ENCODE measurements around the gene MAN2A1. TPM values are rescaled to one million over a fixed set of nuclear protein-coding genes. Genes with fewer than 3 reads are reported as not detected.

The MAN2A1 gene
- polyA plus RNA-seq, 1 donor from 2014 or later, result 5.7 TPM

- Histone ChIP-seq H4K20me1 (ENCODE audit: insufficient read depth) (no peaks in the 10 kb centered on the region), H3K9me2 (ENCODE audit: insufficient read depth, low read length) (no peaks in the 10 kb centered on the region), H3K27me3 (ENCODE audit: insufficient read depth, low read depth, low read length) (no peaks in the 10 kb centered on the region), H3K4me3 (ENCODE audit: low read length) (no peak overlapping the region), H3K9ac (ENCODE audit: low read length) (no peak overlapping the region), H3K79me2 (replicated peaks; ENCODE audit: insufficient read depth, low read length) (peaks cover 39% of the 10 kb centered on the region), H3F3A (ENCODE audit: insufficient read depth, low read length, poor library complexity, severe bottlenecking) (no peaks in the 10 kb centered on the region), H2AFZ (ENCODE audit: low read depth, low read length) (no peak overlapping the region), H3K4me2 (ENCODE audit: low read length) (no peak overlapping the region), H3K9me3 (ENCODE audit: low read length) (peaks cover 4% of the 10 kb centered on the region), H3K27ac (ENCODE audit: low read length) (no peak overlapping the region), H3K36me3 (ENCODE audit: insufficient read depth, low read length) (no peaks in the 10 kb centered on the region)
- TF ChIP-seq TAF1 (IDR thresholded peaks at IDR 0.05; ENCODE audit: low read depth) (no peak), RAD21 (conservative IDR thresholded peaks at IDR 0.05) (no peak), EP300 (conservative IDR thresholded peaks at IDR 0.05; ENCODE audit: poor library complexity, severe bottlenecking) (no peak), POLR2AphosphoS5 (IDR thresholded peaks at IDR 0.05) (no peak), CTCF (IDR thresholded peaks at IDR 0.05; ENCODE audit: poor library complexity, severe bottlenecking) (no peak), EZH2 (IDR thresholded peaks at IDR 0.05; ENCODE audit: borderline replicate concordance, insufficient read depth, low read length, poor library complexity, severe bottlenecking) (no peak), REST (IDR thresholded peaks at IDR 0.05; ENCODE audit: borderline replicate concordance) (no peak), MXI1 (conservative IDR thresholded peaks at IDR 0.05; ENCODE audit: poor library complexity, severe bottlenecking) (no peak), SMC3 (conservative IDR thresholded peaks at IDR 0.05; ENCODE audit: poor library complexity) (no peak)
Measured at GRCh38 chr5:109692852-109693251, 3.1 kb downstream of the MAN2A1 start.

GRCh38 chr5:109693535-109694400, 4.0 kb downstream of the MAN2A1 start:
- Histone ChIP-seq H3K4me2 (ENCODE audit: low read length) (no peak overlapping the region), H3K36me3 (ENCODE audit: insufficient read depth, low read length) (no peaks in the 10 kb centered on the region), H3K79me2 (replicated peaks; ENCODE audit: insufficient read depth, low read length) (peaks cover 42% of the 10 kb centered on the region), H3K9ac (ENCODE audit: low read length) (no peak overlapping the region), H2AFZ (ENCODE audit: low read depth, low read length) (no peak overlapping the region), H4K20me1 (ENCODE audit: insufficient read depth) (no peaks in the 10 kb centered on the region), H3K9me3 (ENCODE audit: low read length) (no peaks in the 10 kb centered on the region), H3K27ac (ENCODE audit: low read length) (no peak overlapping the region), H3K9me2 (ENCODE audit: insufficient read depth, low read length) (no peaks in the 10 kb centered on the region), H3K27me3 (ENCODE audit: insufficient read depth, low read depth, low read length) (no peaks in the 10 kb centered on the region), H3F3A (ENCODE audit: insufficient read depth, low read length, poor library complexity, severe bottlenecking) (no peaks in the 10 kb centered on the region), H3K4me3 (ENCODE audit: low read length) (no peak overlapping the region)
- TF ChIP-seq RAD21 (conservative IDR thresholded peaks at IDR 0.05), result no peak
- no peak for TF ChIP-seq REST (IDR thresholded peaks at IDR 0.05; ENCODE audit: borderline replicate concordance)
- no peak for TF ChIP-seq EP300 (conservative IDR thresholded peaks at IDR 0.05; ENCODE audit: poor library complexity, severe bottlenecking)
- no peak for TF ChIP-seq CTCF (IDR thresholded peaks at IDR 0.05; ENCODE audit: poor library complexity, severe bottlenecking)
- no peak for TF ChIP-seq EZH2 (IDR thresholded peaks at IDR 0.05; ENCODE audit: borderline replicate concordance, insufficient read depth, low read length, poor library complexity, severe bottlenecking)
- TF ChIP-seq POLR2AphosphoS5 (IDR thresholded peaks at IDR 0.05), result no peak
- no peak for TF ChIP-seq TAF1 (IDR thresholded peaks at IDR 0.05; ENCODE audit: low read depth)
- TF ChIP-seq MXI1 (conservative IDR thresholded peaks at IDR 0.05; ENCODE audit: poor library complexity, severe bottlenecking), result no peak
- TF ChIP-seq SMC3 (conservative IDR thresholded peaks at IDR 0.05; ENCODE audit: poor library complexity), result no peak

Measured in neural cell (in vitro differentiated cells).